Ishikawa (cell line): ENCODE data around the gene LSAMP.

Experiments
- CEBPB ChIP-seq: IDR thresholded peaks from 2 replicates; pipeline ENCODE4 v1.6.1; 2012
- CREB1 ChIP-seq: IDR thresholded peaks from 2 replicates; pipeline ENCODE4 v1.6.1; 2012; ENCODE audit warnings: low read depth
- EGR1 ChIP-seq: IDR thresholded peaks from 2 replicates; pipeline ENCODE4 v1.6.1; 2012
- EP300 ChIP-seq: IDR thresholded peaks from 2 replicates; pipeline ENCODE4 v1.6.1; 2012; ENCODE audit warnings: borderline replicate concordance
- FOXM1 ChIP-seq: IDR thresholded peaks from 2 replicates; pipeline ENCODE4 v1.6.1; 2012; ENCODE audit warnings: low read depth, borderline replicate concordance
- NFIC ChIP-seq: IDR thresholded peaks from 2 replicates; pipeline ENCODE4 v1.6.1; 2012
- RAD21 ChIP-seq: IDR thresholded peaks from 2 replicates; pipeline ENCODE4 v1.6.1; 2012; ENCODE audit warnings: low read depth
- TAF1 ChIP-seq: IDR thresholded peaks from 2 replicates; pipeline ENCODE4 v1.6.1; 2012; ENCODE audit warnings: low read depth, mild to moderate bottlenecking
- TCF12 ChIP-seq: IDR thresholded peaks from 2 replicates; pipeline ENCODE4 v1.6.1; 2012; ENCODE audit warnings: low read depth
- TEAD4 ChIP-seq: IDR thresholded peaks from 2 replicates; pipeline ENCODE4 v1.6.1; 2012
- YY1 ChIP-seq: IDR thresholded peaks from 2 replicates; pipeline ENCODE4 v1.6.1; 2012; ENCODE audit warnings: low read depth
- ZBTB7A ChIP-seq: IDR thresholded peaks from 2 replicates; pipeline ENCODE4 v1.6.1; 2012; ENCODE audit warnings: low read depth
- TF ChIP-seq, protein P1 (sequence below): IDR thresholded peaks from 2 replicates; pipeline ENCODE4 v1.6.1; 2012
- TF ChIP-seq, protein P2 (sequence below): IDR thresholded peaks from 2 replicates; pipeline ENCODE4 v1.6.1; 2012; ENCODE audit warnings: low read depth, mild to moderate bottlenecking
- TF ChIP-seq, protein P3 (sequence below): IDR thresholded peaks from 2 replicates; pipeline ENCODE4 v1.6.1; 2012

Gene LSAMP

DNA sequence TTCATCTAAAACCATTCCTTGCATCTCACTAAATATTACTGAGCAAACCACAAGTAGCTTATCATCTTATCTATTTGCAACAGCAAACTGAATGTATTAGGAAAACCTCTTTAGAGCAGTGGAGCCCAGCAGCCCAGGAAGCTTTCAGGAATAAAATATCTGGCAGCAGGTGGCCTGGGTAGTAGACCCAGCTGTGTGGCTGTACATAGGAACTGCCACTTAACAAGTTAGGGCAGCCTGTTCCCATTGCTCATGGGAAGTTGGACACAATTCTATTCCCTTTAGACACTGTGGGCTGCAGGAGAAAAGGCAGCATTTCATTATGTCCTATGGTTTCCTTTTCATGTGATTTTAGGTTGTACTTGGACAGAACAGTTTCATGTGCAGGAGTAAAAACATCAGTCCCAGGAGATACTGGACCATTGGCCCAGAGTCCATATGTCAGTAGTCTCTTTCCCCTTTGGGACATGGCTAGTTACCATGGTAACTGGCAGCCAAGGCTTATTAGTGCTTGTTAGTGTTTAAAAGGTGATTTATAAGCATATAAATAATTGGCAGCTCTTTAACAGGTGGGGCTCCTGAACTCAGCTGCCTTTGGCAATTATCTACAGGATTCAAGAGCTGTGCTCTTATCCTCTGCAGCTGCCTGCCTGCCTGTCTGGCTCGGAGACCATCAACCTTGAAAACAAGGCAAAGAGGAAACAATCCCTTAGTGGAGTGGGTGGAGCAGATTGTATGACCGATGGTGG is 28.9 kb upstream of the LSAMP start:
- TF ChIP-seq TEAD4 (no peak), NFIC (no peak), CREB1 (no peak), EP300 (no peak), YY1 (no peak), TCF12 (no peak), FOXM1 (no peak), EGR1 (no peak), ZBTB7A (no peak), CEBPB (no peak), TAF1 (no peak), RAD21 (no peak)
- TF ChIP-seq, protein P1, sequence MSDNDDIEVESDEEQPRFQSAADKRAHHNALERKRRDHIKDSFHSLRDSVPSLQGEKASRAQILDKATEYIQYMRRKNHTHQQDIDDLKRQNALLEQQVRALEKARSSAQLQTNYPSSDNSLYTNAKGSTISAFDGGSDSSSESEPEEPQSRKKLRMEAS: no peak
- TF ChIP-seq, protein P2, sequence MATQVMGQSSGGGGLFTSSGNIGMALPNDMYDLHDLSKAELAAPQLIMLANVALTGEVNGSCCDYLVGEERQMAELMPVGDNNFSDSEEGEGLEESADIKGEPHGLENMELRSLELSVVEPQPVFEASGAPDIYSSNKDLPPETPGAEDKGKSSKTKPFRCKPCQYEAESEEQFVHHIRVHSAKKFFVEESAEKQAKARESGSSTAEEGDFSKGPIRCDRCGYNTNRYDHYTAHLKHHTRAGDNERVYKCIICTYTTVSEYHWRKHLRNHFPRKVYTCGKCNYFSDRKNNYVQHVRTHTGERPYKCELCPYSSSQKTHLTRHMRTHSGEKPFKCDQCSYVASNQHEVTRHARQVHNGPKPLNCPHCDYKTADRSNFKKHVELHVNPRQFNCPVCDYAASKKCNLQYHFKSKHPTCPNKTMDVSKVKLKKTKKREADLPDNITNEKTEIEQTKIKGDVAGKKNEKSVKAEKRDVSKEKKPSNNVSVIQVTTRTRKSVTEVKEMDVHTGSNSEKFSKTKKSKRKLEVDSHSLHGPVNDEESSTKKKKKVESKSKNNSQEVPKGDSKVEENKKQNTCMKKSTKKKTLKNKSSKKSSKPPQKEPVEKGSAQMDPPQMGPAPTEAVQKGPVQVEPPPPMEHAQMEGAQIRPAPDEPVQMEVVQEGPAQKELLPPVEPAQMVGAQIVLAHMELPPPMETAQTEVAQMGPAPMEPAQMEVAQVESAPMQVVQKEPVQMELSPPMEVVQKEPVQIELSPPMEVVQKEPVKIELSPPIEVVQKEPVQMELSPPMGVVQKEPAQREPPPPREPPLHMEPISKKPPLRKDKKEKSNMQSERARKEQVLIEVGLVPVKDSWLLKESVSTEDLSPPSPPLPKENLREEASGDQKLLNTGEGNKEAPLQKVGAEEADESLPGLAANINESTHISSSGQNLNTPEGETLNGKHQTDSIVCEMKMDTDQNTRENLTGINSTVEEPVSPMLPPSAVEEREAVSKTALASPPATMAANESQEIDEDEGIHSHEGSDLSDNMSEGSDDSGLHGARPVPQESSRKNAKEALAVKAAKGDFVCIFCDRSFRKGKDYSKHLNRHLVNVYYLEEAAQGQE: no peak
- TF ChIP-seq, protein P3, sequence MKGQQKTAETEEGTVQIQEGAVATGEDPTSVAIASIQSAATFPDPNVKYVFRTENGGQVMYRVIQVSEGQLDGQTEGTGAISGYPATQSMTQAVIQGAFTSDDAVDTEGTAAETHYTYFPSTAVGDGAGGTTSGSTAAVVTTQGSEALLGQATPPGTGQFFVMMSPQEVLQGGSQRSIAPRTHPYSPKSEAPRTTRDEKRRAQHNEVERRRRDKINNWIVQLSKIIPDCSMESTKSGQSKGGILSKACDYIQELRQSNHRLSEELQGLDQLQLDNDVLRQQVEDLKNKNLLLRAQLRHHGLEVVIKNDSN: no peak

DNA sequence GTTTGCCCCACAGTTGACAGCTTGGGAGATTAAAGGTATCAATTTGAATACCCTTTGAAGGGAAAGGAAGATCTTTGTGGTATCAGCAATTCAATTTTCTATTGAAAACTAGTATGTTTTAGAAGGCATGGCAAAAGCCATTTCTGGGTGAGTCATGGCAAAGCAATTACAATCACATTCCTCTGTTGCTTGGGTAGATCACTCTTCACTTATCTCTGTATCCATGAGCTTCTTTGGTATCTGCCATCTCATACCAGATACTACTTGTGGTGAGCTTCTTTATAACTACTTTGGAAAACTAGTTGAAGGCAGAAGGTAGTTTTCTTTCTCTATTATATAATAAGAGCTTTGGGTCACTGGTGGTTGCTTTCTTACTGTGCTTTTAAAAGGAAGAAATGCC is 28.3 kb upstream of the LSAMP start:
- TF ChIP-seq, protein P1: no peak

DNA sequence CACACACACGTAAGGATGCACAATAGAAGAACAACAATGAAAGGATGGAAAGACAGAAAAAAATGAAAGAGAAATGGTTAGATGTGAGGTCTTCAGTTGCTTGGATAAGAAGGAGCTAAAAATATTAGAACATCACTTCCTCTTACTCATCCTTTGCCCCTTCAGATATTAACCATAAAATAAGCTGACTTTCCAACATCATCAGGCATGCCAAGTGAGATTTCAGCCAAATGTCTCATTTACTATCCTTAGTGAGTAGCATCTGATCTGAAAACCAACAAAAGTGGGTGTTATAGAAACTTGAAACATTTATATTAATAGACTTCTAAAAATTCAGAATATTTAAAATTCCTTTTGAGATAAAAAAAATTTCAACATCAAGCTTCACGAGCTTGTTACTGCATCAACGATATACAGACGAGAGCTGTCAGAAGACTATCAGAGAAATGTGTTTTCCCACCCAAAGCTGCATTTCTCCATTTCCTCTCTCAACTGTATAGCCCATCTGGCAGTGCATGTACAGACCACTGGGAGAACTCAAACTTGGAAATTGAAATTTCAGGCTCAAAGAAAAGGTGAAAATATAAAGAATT is 25.4 kb upstream of the LSAMP start:
- TF ChIP-seq ZBTB7A (no peak), FOXM1 (no peak), TAF1 (no peak), YY1 (no peak), NFIC (no peak), TEAD4 (no peak), TCF12 (no peak), RAD21 (no peak), EP300 (no peak), CEBPB (no peak), EGR1 (no peak), CREB1 (no peak)
- TF ChIP-seq, protein P1: no peak
- TF ChIP-seq, protein P2: no peak
- TF ChIP-seq, protein P3: no peak

DNA sequence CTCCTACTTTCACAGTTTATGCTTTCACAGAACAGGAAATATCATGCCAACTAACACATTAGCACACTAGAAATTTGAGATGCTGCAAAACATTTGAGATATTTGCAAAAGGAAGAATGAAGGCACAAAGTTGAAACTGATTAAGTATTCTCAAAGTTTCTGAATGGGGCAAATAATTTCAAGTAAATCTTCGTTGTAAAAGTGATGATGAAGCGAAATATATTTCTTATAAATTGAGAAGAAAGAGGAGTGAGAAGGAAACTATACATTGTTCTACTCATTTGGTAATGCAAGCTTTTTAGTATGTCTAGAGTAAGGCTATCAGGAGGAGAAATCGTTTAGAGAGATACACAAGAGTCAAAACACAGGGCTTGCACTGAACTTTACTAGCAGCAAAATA is 24.3 kb upstream of the LSAMP start:
- no peak for TF ChIP-seq TAF1
- TF ChIP-seq, protein P1: no peak
- TF ChIP-seq, protein P2: no peak
- no peak for TF ChIP-seq RAD21
- no peak for TF ChIP-seq EGR1
- no peak for TF ChIP-seq NFIC
- no peak for TF ChIP-seq TEAD4
- no peak for TF ChIP-seq ZBTB7A
- no peak for TF ChIP-seq CEBPB
- no peak for TF ChIP-seq FOXM1
- no peak for TF ChIP-seq TCF12
- TF ChIP-seq CREB1: no peak
- TF ChIP-seq, protein P3: no peak
- no peak for TF ChIP-seq YY1
- TF ChIP-seq EP300: no peak
